HepG2 (cell line): ENCODE data around the gene FGF1. TPM values are rescaled to one million over a fixed set of nuclear protein-coding genes. Genes with fewer than 3 reads are reported as not detected.

Experiments
- ATAC-seq: fragments of 200-7000 bp; cut with Tn5 transposase; 3 replicates; pipeline ENCODE4 v1.9.1; 2020; ENCODE audit warnings: mild to moderate bottlenecking, moderate library complexity
- BruUV-seq: library from RNA; stranded (reverse); fragments of 400-500 nt; replicated peaks from 2 replicates; lab custom pipeline; 2021; lab: Mats Ljungman, UMichigan
- CTCF ChIA-PET: fragments of 300-600 bp; formaldehyde crosslinking; extraction: SDS; loops from one replicate; lab custom pipeline; 2021; ENCODE audit warnings: low total read pairs, inconsistent platforms, low intra/inter-chr PET ratio; lab: Yijun Ruan, JAX
- POLR2A ChIA-PET: fragments of 350-600 bp; sonication (Branson Sonifier 250); formaldehyde crosslinking; loops from one replicate; lab custom pipeline; 2020; ENCODE audit warnings: antibody characterized with exemption, inconsistent platforms; lab: Yijun Ruan, JAX
- DNase-seq: peaks from one replicate; pipeline ENCODE4 v3.0.0-alpha.2; 2015; ENCODE audit warnings: low spot score
- FAIRE-seq: peaks from 3 replicates; lab custom pipeline; 2011; peaks lifted over from hg19 to GRCh38; lab: Jason Lieb, UNC
- H2AFZ ChIP-seq: one replicate; pipeline ENCODE4 v1.6.1; 2011; ENCODE audit warnings: low read length, inconsistent platforms
- H3K27ac ChIP-seq: fragments of 300-600 bp; 3 replicates; pipeline ENCODE4 v1.8.0; 2011; ENCODE audit warnings: mixed run types, mild to moderate bottlenecking, mixed read lengths, low read length, inconsistent platforms; ENCODE audit not compliant: insufficient read depth; ENCODE audit errors: extremely low read length
- H3K27me3 ChIP-seq, 2 experiments: fragments of 200-600 bp in 1 of 2; 2 replicates in 1 of 2; 3 replicates in 1 of 2; pipeline versions ENCODE4 v1.6.0 to v1.8.0; 2011; ENCODE audit warnings: low read length in 2 of 2, mild to moderate bottlenecking in 2 of 2, moderate library complexity in 2 of 2, inconsistent platforms in 1 of 2; ENCODE audit not compliant: insufficient read depth in 2 of 2, control insufficient read depth in 1 of 2
- H3K36me3 ChIP-seq, 2 experiments: fragments of 200-600 bp in 1 of 2; replicated peaks in 1 of 2; 2 replicates in 1 of 2; 3 replicates in 1 of 2; pipeline versions ENCODE4 v1.5.1 to v1.8.0; 2011; ENCODE audit warnings: low read length in 2 of 2, inconsistent platforms in 1 of 2; ENCODE audit not compliant: insufficient read depth in 2 of 2, control insufficient read depth in 1 of 2
- H3K4me1 ChIP-seq: 2 replicates; pipeline ENCODE4 v1.5.1; 2012; ENCODE audit warnings: low read length, inconsistent platforms; ENCODE audit not compliant: insufficient read depth
- H3K4me2 ChIP-seq: 2 replicates; pipeline ENCODE4 v1.6.0; 2011; ENCODE audit warnings: low read depth, low read length, inconsistent platforms
- H3K4me3 ChIP-seq, 3 experiments: fragments of 200-600 bp in 1 of 3; sonication (generic), shearing (Covaris generic) in 1 of 3; replicated peaks in 1 of 3; 2 replicates each; pipeline ENCODE4 v1.5.1; 2011 to 2016; ENCODE audit warnings: low read length in 3 of 3, inconsistent platforms in 2 of 3, low read depth in 2 of 3, mild to moderate bottlenecking in 2 of 3, control low read depth in 1 of 3, mixed read lengths in 1 of 3; ENCODE audit not compliant: insufficient read depth in 1 of 3
- H3K79me2 ChIP-seq: one replicate; pipeline ENCODE4 v1.6.1; 2011; ENCODE audit warnings: low read length, inconsistent platforms; ENCODE audit not compliant: insufficient read depth
- H3K9ac ChIP-seq: 2 replicates; pipeline ENCODE4 v1.6.0; 2011; ENCODE audit warnings: mild to moderate bottlenecking, low read depth, low read length, inconsistent platforms; ENCODE audit not compliant: insufficient read depth
- H3K9me3 ChIP-seq: 2 replicates; pipeline ENCODE4 v1.5.1; 2012; ENCODE audit warnings: mild to moderate bottlenecking, low read length
- H4K20me1 ChIP-seq: 2 replicates; pipeline ENCODE4 v1.6.0; 2011; ENCODE audit warnings: inconsistent platforms, mild to moderate bottlenecking, low read length, moderate library complexity; ENCODE audit not compliant: insufficient read depth
- FOXO4 ChIP-seq: sonication (generic); formaldehyde crosslinking; conservative IDR thresholded peaks from 2 replicates; pipeline ENCODE4 v1.8.1; 2023; ENCODE audit warnings: missing genetic modification reagents
- FUBP1 ChIP-seq: sonication (generic); formaldehyde crosslinking; IDR thresholded peaks from 2 replicates; pipeline ENCODE4 v1.5.1; 2020; ENCODE audit warnings: missing genetic modification reagents, mild to moderate bottlenecking, borderline replicate concordance
- KLF6 ChIP-seq: IDR thresholded peaks from 2 replicates; pipeline ENCODE4 v1.8.0; 2016; ENCODE audit warnings: missing biosample characterization, missing genetic modification reagents
- LCORL ChIP-seq, 2 experiments: fragments of 450-650 bp in 1 of 2; sonication (generic) in 1 of 2; formaldehyde crosslinking in 1 of 2; IDR thresholded peaks; 2 replicates each; pipeline versions ENCODE4 v1.5.0 to v1.6.1; 2017 to 2020; ENCODE audit warnings: antibody characterized with exemption in 1 of 2, missing genetic modification reagents in 1 of 2
- PHF21A ChIP-seq: sonication (generic); formaldehyde crosslinking; IDR thresholded peaks from 2 replicates; pipeline ENCODE4 v1.5.0; 2020; ENCODE audit warnings: mild to moderate bottlenecking, missing genetic modification reagents
- RBAK ChIP-seq: sonication (generic); formaldehyde crosslinking; IDR thresholded peaks from 2 replicates; pipeline ENCODE4 v1.5.1; 2020; ENCODE audit warnings: mild to moderate bottlenecking, missing genetic modification reagents
- ZBTB25 ChIP-seq: IDR thresholded peaks from 2 replicates; pipeline ENCODE4 v1.6.1; 2018; ENCODE audit warnings: missing genetic modification reagents
- ZNF605 ChIP-seq: sonication (generic); formaldehyde crosslinking; IDR thresholded peaks from 2 replicates; pipeline ENCODE4 v1.8.0; 2022; ENCODE audit warnings: mild to moderate bottlenecking, missing genetic modification reagents
- ZNF761 ChIP-seq: sonication (generic); formaldehyde crosslinking; conservative IDR thresholded peaks from 2 replicates; pipeline ENCODE4 v1.4.0; 2020; ENCODE audit warnings: mild to moderate bottlenecking, missing genetic modification reagents
- ZSCAN31 ChIP-seq: sonication (generic); formaldehyde crosslinking; IDR thresholded peaks from 2 replicates; pipeline ENCODE4 v1.5.0; 2020; ENCODE audit warnings: low read depth, mild to moderate bottlenecking, missing genetic modification reagents
- WGBS: methylation state at CpG from one replicate; pipeline ENCODE4 v1.1.6; 2017; ENCODE audit warnings: low lambda C conversion rate; 5-methylcytosine and 5-hydroxymethylcytosine counted together
- in situ Hi-C: cut with HindIII; loops from 2 replicates; pipeline ENCODE4 v1.10.0; 2017; ENCODE audit warnings: low pct_unique_long_range_greater_than_20kb; ENCODE audit not compliant: extremely low pct_ligation_motif_present
- intact Hi-C: fragments of 100-400 bp; cut with micrococcal nuclease; formaldehyde crosslinking; loops from one replicate; pipeline ENCODE4 v1.10.0; 2022; ENCODE audit not compliant: unreplicated experiment
- polyA plus RNA-seq, 8 experiments: library from polyadenylated mRNA; depleted of rRNA in 3 of 8; stranded (reverse) in 7 of 8; unstranded in 1 of 8; fragments of >200 nt; fragmentation: Illumina TruSeq in 4 of 8; extraction: Trizol in 4 of 8; gene quantifications; 2 replicates each; pipeline versions ENCODE4 v1.2.1 to v1.2.3, GENCODE V29; 2011 to 2016; ENCODE audit warnings: low read depth in 4 of 8, missing spikeins in 1 of 8, mixed read lengths in 1 of 8; ENCODE audit not compliant: insufficient read depth in 1 of 8
- total RNA-seq, 5 experiments: library from RNA; depleted of rRNA; stranded (reverse); fragments of >200 nt; fragmentation: Illumina TruSeq; extraction: Trizol; gene quantifications; 2 replicates each; pipeline ENCODE4 v1.2.3, GENCODE V29; 2016; ENCODE audit warnings: low read depth in 1 of 5

Gene FGF1
- total and polyA plus RNA-seq, 2 of the 13 experiments (the other 11 are each of a cell fraction or from before 2014, with no cell fraction given) = not detected

- BruUV-seq = no TSS peak
- Histone ChIP-seq H2AFZ (no peak overlapping the region), H3K36me3 (no peaks in the 10 kb centered on the region), H3K9me3 (no peaks in the 10 kb centered on the region), H3K4me3 (no peak overlapping the region), H3K27me3 (peaks cover 0 to 6% of the 10 kb centered on the region in 2 experiments; a peak in 1 of 5 replicates), H3K4me2 (no peak overlapping the region), H3K9ac (no peak overlapping the region), H3K4me1 (no peaks in the 10 kb centered on the region; the same call in 1 of the 2 replicates)
- DNase-seq (no peak), ATAC-seq (peak; percentile 19; the same call in 2 of the 3 replicates), FAIRE-seq (no peak)
- ChIA-PET CTCF (interaction anchor here (0.8 to 4.4 kb wide), 3 partner anchors 43 to 546 kb away, joined by 3 to 76 read pairs (median 20); no protein-coding TSS in a partner anchor), POLR2A (interaction anchor here (1.2 kb wide), 1 partner anchor 43 kb away, joined by 5 read pairs; no protein-coding TSS in a partner anchor)
- 46% methylated on average over 8 of the region's 9 CpGs for WGBS
- in situ Hi-C loops (loop anchor here (5.0 kb wide), 1 partner anchor 41 kb away; no protein-coding TSS in a partner anchor), intact Hi-C loops (loop anchor here (1.0 to 2.0 kb wide), 3 partner anchors 43 to 546 kb away; no protein-coding TSS in a partner anchor)
- no peak for TF ChIP-seq ZNF605 (CRISPR knock-in tag)
- TF ChIP-seq LCORL (IDR thresholded peaks at IDR 0.05) = peak; percentile 95
- no peak for TF ChIP-seq LCORL (CRISPR knock-in tag; IDR thresholded peaks at IDR 0.05)
- TF ChIP-seq RBAK (CRISPR knock-in tag) = no peak
- no peak for TF ChIP-seq ZSCAN31 (CRISPR knock-in tag)
- 0 out of 2 replicates have a peak, but pooled peaks have one; percentile 23 for TF ChIP-seq PHF21A (CRISPR knock-in tag)
- TF ChIP-seq FUBP1 (CRISPR knock-in tag) = no peak
- no peak for TF ChIP-seq ZBTB25 (CRISPR knock-in tag)
- 0 out of 2 replicates have a peak, but pooled peaks have one; percentile 39 for TF ChIP-seq FOXO4 (CRISPR knock-in tag)
- 0 out of 2 replicates have a peak, but pooled peaks have one; percentile 11 for TF ChIP-seq KLF6 (CRISPR knock-in tag)
- no peak for TF ChIP-seq ZNF761 (CRISPR knock-in tag)
- TF ChIP-seq, all 625 proteins: peak for 4
- Histone ChIP-seq H4K20me1 (no peaks in the 10 kb centered on the region), H3K27ac (no peak overlapping the region), H3K79me2 (no peaks in the 10 kb centered on the region)
Observed at GRCh38 chr5:142698447-142699183, 12.7 kb upstream of the FGF1 start.
